T1000 (cell line): Measurements from ENCODE around the gene PTPRN2.
"Not testable (repeated sequence)": the region's sequence is repeated elsewhere in the genome, so short reads cannot be mapped to it uniquely, and the experiment has no call there.

Experiments
- DNase-seq: peaks from one replicate; lab custom pipeline; 2025; ENCODE audit warnings: mixed read lengths; lab: John Stamatoyannopoulos, UW

Gene PTPRN2

DNA sequence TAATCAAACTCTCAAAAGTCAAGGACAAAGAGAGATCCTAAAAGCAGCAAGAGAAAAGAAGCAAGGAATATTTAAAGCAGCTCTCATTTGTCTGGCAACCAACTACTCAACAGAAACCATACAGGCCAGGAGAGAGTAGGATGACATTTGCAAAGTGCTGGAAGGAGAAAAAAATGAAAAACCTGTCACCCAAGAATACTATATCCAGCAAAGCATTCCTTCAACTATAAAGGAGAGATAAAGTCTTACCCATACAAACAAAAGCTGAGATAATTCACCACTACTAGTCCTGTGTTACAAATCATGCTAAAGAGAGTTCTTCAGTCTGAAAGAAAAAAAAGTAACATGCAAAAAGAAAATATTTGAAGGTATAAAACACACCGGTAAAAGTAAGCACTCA, 357.7 kb downstream of the PTPRN2 start:
- no peak for DNase-seq

DNA sequence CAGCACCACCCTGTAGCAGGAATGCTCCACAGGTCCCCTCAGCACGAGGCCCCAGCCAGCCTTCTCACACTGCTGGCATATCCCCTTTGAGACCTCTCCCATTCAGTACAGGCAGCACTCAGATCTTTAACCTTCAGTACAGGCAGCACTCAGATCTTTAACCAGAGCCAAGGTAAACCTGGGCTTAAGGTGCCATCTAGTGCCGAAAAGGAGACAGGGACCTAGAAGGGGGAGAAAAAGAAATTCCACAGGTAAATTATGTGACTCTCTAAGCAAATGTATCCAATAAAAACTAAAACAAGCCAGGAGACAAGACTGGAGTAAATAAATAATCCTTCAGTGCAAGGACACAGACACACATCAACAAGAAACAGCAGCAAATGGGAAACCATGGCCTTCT, 358.6 kb downstream of the PTPRN2 start:
- no peak for DNase-seq

DNA sequence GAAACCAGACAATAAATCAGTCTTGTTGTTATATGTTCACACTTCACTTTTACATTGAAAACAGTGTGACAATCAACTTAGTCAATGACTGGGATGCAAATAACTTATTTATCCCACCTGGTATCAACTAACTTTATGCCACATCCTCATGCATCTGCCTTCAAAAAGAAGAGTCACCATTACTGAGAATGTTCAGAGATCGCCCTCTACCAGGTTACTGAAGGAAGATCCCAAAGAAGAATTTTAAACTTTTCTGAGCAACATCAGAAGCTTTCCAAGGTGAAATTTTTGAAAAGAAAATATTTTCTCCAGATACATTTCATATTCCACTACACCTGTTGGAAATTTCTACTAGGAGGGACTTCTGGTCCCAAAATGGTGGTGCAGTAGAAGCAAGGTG, 359.5 kb downstream of the PTPRN2 start:
- no peak for DNase-seq

DNA sequence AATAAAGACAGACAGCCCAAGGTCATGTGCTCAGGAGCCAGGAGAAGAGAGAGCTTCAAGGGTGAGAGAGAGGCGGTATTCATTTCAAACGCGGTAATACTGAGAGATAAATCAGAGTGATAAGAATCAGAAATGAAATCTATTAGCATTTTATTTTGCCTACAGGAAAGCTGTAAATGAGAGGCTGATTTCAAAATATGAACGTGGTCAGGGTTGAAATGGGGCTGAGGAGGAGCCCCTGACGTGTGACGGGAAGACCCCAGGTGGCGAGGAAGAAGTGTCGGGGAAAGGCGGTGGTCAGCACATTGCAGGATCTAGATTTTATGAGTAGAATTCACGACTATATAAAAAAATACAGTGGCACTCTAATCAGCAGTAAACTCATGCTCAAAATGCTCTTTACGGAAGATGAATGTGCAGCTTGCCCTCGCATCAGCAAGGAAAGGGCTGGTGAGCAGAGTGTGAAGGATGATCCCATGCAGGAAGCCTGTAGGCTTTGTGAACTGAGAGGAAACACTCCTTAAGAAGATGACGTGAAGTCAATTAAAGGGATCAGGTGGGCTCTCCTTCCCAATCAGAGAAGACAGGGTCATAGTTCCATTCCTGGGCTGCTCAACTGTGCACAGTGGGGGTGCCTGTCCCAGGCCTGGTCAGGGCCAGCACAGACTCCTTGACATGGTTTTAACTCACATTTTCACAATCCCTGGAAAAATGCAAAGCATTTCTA, 360.2 kb downstream of the PTPRN2 start:
- no peak for DNase-seq

DNA sequence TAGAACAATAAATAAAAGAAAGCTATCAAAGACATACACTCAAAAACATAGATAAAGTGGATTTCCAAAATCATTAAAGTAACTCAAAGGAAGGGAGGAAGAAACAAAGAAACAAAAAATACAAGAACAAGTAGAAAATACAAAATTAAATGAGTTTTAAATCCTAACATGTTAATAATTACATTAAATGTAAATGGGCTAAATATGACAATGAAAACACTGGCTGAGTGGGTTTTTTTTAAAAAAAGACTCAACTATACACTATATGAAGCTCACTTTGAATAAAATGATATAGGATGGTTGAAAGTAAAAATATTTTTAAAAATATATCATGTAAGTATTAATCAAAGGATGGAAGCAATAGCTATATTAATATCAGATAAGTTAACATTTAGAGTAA, 371.4 kb downstream of the PTPRN2 start:
- no peak for DNase-seq

DNA sequence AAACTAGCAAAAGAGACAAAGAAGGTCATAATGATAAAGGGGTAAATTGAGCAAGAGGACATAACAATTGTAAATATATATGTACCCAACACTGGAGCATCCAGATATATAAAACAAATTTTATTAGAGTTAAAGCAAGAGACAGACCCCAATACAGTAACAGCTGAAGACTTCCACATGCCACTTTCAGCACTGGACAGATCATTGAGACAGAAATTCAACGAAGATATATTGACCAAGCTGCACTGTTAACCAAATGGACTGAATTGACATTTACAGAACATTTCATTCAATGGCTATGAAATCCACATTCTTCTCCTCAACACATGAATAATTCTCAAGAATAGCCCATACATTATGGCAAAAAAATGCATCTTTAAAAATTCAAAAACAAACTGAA, 378.2 kb downstream of the PTPRN2 start:
- no peak for DNase-seq

DNA sequence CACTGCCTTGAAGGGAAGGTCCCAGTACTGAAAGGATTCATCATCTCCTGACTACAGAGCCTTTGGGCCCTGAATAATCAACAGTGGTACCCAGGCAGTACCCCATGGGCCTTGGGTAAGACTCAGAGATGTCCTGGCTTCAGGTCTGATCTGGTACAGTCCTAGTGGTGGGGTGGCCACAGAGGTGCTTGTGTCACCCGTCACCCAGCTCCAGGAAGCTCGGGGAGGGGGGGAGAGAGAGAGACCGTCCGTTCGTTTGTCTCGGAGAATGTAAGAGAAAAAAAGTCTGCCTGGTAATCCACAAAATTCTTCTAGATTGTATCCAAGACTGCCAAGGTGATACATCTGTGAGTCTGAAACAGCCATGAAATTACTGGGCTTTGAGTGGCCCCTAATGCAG, 381.3 kb downstream of the PTPRN2 start:
- DNase-seq, result no peak

DNA sequence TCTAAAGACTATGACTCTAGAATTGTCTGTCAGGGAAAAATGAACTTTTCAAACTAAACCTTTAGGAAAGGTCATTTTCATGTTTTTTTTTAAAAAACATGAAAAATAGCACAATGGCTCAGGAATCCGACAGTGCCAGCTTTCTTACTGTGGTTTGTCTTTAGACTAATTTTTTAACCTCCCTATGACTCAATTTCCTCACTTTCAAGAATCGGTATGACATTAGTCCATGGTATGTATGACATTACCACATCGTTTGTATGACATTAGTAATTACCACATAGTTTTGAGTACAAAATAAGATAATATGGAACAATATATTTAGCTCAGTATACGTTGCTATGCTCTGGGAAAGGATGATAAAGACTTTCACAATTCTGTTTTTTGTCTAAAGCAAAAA, 383.2 kb downstream of the PTPRN2 start:
- DNase-seq, result no peak

DNA sequence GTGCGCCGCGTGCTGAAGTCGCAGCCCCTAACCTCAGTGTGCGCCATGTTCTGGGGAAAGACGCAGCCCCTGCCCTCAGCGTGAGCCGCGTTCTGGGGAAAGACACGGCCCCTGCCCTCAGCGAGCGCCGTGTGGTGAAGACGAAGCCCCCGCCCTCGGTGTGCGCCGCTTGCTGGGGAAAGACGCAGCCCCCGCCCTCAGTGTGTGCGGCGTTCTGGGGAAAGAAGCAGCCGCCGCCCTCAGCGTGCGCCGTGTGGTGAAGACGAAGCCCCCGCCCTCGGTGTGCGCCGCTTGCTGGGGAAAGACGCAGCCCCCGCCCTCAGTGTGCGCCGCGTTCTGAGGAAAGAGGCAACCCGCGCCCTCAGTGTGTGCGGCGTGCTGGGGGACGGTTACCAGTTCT, 383.7 kb downstream of the PTPRN2 start:
- DNase-seq, result not testable (repeated sequence)

DNA sequence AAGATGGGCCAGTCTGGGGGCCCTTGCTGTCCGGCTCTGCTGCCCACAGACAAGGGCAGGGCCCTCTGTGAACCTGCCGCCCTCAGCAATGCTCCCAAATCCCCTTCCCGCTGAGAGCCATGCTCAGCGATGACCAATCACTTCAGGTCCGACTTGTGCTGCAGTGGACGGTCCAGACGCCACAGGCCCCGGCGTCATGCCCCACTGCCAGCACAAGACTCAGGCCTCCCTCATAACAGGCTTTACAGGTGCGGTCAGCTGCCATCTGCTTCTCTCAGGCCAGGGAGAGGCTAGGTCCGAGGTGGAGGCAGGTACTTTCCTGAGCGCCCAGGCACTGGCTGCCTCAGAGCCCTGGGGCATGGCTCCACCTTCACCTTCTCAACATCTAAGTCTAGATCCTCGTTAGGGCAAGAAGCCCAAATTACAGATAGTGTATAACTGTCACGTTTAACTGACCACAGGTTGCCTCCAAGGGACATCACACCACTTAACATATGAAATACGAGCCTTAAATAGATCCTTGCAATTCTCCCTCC, 393.2 kb downstream of the PTPRN2 start:
- DNase-seq, result no peak

DNA sequence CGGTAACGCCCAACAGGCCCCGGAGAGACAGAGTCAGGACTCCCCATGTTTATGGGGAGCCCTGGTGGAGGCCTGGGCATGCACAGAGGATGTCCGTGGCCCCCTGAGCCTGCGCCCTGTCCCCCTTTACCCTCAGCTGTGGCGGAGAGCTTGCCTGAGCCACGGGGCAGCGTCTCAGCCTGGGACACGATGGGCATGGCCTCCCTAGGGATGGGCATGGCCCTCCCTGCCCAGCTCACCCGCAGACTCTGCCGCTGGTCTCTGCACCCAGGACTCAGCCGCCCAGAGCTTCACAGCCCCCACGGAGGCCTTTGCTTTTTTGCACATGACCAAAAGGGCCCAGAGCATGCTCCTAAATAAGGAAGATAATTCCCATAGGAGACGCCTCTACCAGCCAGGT, 394.2 kb downstream of the PTPRN2 start:
- no peak for DNase-seq

DNA sequence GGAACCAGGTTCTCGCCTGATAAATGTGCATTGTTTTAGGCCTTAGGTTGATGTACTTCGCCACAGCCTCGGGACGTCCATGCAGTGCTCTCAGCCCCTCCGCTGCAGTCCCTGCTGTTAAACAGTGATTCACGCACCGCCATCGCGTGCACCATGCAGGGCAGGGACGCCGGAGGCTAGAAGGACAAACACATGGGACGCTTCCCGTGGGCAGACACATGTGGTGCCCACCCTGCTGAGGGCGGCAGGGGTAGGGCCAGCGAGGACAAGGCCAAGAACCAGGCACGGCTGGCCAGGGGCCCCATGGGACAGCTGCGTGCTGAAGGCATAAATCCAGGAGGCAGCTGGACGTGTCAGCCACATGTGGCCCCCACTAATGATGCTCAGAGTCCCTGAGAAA, 394.7 kb downstream of the PTPRN2 start:
- DNase-seq, result no peak

DNA sequence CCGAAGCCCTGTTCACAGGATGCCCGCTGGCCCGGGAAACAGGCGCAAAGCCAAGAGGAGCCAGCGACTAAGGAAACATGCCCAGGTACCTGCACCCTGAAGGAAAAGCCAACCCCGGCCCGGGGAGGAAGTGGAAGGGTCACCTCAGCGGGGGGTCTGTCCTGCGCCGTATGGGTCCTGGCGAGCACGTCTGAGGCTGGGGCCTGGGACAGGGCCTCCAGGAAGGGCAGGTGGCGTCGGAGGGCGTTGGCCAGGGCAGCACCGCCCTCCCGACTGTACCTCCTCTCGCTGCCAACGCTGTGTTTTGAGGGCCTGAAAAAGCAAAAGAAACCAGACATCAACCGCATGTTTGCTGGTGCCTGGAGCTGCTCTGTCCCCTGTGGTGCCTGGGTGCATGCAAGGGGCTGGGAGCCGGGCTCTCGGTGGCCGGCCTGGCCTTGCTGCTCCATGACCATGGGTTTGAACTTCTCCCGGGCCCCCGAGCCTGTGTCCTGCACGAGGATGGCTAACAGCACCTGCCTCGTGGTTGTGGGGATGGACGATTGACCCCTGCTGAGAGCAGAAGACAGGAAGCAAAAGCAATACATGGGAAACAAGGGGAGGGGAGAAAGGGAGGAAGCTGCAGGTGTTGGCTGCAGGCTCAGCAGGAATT, 395.3 kb downstream of the PTPRN2 start:
- DNase-seq, result no peak

DNA sequence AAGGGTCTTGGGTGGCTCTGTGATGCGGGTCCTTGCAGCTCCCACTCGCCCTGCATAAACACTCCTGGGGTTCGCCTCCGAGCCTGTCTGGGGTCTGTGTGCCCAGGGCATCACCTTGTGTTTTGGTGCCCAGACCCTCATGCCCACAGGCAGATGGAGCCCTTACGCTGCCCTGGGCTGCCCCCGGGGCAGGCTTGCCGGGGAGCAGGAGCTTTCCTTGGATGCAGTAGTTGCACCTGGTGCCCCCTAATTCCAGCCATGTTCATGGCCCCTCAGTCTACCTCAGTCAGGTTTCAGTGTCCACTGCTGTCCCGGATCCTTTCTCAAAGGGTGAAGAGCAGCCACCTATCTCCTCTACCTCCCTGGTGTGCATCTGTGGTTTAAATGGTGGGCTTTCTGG, 396.0 kb downstream of the PTPRN2 start:
- DNase-seq, result no peak

DNA sequence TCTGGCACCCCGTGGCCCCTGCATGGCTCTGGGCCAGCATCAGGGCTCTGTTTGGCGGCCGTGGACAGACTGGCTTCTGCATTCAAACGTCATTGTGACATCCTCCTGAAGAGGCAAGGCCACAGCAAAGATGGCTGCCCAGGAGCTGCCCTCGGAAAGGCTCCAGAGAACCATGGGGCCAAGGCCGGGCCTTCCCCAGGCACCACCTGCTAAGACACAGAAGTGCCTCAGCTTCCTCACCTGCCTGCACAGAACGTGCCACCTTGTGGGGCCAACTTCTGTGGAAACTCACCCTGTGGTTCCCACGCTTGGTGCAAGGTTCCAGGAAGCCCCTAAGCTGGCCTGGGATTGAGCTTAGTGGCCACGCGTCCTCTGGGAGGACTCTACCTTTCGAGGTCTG, 396.9 kb downstream of the PTPRN2 start:
- DNase-seq, result no peak

DNA sequence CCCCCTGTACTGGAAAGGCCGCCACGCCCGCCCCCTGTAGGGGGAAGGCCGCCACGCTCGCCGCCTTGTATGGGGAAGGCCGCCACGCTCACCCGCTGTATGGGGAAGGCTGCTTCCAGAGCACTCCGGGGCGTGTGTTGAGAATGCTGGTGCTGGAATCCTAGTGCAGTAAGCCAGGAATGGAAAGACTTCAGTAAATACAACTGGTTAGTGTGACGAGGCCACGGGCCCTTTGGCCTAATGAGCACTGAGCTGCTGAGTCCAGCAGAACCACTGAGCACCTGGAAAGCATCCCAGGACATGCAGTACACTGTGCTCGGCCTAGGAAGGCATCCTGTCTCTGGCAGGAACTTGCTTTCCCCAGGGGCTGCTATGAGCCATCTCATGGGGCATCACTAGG, 398.9 kb downstream of the PTPRN2 start:
- no peak for DNase-seq

DNA sequence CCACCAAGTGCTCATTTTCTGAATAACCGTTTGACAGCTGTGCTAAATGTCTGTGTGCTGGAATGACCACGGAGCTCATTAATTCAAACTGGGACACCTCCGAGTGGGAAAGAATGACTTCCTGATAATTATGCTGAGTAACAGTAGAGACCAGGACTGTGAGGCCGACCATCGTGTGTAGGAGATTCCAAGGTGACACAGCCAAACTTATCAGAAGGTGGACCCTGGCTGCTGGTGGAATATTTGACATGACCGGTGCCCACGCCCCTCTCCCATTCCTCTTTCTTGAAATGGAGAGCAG, 400.0 kb downstream of the PTPRN2 start:
- no peak for DNase-seq

DNA sequence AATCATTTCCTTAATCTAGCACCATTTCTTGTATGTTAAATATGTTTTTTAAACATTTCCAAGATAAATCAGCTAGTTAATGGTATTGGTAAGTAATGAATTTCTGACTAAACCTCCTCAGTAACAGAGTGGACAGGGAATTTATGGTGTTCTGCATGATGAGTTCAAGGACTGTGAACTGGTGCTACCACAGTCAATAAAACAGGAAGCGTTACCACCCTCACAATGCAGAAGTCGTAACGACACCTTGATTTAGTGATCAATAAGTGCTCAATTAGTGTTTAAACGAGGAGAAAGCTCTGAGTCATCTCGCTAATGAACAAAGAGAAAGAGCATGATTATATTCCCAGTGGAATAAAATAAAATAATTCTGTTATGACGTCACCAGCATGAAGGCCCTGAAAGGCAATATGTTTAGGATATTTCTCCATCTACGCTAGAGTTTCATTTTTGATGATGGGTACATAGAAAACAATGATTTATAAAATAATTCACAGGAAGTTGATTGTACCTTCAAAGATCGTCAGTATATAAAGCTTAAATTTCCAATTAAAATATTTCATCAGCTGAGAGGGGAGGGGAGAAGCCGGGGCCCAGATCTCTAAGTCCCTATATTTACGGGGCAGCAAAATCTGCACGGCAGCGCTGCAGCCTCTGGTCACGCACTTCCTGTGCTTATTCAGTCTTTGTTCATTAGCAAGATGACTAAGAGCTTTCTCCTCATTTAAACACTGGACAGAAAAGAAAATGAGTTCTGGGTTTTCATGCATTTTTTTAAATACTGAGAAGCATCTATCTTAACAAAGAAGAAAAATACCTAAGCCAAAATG, 400.5 kb downstream of the PTPRN2 start:
- DNase-seq, result no peak

DNA sequence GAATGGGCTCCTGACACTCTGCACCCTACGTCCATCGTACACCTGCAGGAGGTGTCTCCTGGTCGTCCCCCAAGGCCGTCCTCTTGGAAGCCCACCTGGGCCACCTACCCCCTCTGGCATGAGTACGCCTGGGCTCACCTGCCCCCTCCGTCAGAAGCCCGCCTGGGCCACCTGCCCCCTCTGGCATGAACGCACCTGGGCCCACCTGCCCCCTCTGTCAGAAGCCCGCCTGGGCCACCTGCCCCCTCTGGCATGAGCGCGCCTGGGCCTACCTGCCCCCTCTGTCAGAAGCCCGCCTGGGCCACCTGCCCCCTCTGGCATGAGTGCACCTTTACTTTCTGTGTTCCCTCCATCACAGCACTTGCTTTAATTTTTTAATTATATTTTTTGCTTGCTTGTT, 401.2 kb downstream of the PTPRN2 start:
- no peak for DNase-seq

DNA sequence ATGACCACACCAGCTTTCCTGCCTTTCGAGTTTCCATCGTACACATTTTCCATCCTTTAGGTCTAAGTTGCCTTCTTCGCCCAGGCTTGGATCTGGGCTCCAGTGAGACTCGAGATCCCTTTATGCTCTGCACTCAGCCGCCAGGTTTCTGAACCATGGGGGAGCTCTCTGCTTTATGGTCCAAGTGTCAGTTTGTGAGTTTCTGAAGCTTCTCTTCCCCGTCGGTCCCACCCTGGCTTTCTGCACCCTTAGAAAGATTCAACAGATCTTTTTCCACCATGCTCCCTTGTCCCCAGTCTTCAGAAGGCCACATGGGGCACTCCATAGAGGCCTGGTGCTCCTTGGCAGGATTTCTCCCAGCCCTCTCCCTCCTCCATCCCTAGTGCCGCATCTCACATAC, 402.0 kb downstream of the PTPRN2 start:
- DNase-seq, result no peak

DNA sequence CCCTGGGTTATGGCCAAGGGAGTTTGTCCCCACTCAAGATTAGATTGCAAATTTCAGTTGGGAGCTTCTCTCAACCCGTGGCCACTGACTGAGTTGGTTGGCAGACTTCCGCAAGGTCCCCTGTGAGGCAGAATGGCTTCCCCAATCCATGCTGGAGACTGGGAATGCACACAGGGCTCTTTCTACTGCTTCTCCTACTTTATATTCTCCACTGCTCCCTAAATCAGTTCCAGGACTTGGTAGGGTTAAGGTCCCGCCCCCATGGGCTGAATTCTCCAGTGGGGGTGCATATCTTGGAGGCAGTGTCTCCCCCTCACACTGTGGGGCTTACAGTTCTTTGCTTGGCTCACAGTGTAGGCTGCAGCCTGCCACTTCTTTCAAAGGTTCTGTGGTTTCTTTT, 404.2 kb downstream of the PTPRN2 start:
- DNase-seq, result no peak

DNA sequence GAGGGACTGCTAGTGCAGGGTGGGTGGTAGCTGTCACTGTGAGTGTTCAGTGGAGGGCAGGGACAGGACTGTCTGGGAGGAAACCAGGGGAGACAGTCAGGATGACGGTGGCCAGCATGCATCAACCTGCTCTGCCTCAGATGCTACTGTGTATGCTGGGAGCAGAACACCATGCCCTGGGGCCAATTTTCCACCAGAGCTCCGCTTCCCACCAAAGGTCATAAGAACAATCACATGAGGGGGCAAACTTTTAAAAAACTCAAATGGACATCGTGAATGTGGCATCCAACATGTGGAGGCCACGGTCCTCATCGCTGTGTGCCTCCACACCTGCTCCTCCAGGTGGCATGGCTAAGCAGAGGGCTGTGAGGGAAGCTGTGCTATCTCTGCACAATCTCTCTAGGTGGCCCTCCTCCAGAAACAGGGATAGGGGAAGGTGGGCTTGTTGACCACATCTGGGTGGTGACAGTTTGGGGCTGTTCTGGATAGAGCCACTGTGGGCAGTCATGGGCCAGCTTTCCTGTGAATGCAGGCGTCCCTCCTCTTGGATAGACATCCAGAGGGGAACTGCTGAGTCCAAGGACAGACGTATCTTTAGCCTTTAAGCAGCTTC, 411.0 kb downstream of the PTPRN2 start:
- no peak for DNase-seq

DNA sequence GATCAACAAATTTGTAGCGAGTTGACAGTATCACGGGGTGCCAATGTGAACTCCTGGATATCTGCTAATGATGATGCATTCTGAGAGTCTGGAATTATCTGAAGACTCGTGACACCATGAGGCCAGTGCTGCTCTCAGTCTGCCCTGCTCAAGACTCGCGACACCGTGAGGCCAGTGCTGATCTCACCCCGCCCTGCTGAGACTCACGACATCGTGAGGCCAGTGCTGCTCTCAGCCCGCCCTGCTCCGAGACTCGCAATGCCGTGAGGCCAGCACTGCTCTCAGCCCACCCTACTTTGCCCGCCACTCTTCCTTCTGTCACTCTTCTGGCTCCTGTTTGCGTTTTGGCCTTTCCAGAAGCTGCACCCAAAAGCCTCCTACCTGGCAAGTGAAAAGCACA, 411.8 kb downstream of the PTPRN2 start:
- DNase-seq, result no peak
